ENCODE data around the gene ALDH1L2.
"Not testable (repeated sequence)": the region's sequence is repeated elsewhere in the genome, so short reads cannot be mapped to it uniquely, and the experiment has no call there.

DNA sequence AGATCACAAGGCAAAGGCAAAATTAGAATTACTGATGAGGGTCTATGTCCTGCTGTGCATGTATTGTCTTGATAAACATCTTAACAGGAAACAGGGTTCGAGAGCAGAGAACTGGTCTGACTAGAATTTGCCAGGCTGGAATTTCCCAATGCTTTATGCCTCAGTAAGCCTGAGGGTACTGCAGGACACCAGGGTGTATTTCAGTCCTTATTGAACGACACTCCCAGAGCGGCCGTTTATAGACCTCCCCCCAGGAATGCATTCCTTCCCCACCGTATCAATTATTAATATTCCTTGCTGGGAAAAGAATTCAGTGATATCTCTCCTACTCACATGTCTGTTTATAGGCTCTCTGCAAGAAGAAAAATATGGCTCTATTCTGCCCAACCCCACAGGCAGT lies 11.1 kb upstream of the ALDH1L2 start:
- TF ChIP-seq CTCF (IDR thresholded peaks at IDR 0.05; ENCODE audit: poor library complexity); EZH2phosphoT487 (IDR thresholded peaks at IDR 0.05; ENCODE audit: low read depth, severe bottlenecking, unreplicated experiment); EZH2 (IDR thresholded peaks at IDR 0.05; ENCODE audit: borderline replicate concordance): not testable (repeated sequence)
